Cardiac muscle cell (in vitro differentiated cells and primary cell): ENCODE data around the gene SIX2. TPM values are rescaled to one million over a fixed set of nuclear protein-coding genes. Genes with fewer than 3 reads are reported as not detected.

Experiments
- DNase-seq, 2 donors: peaks; one replicate each; pipeline versions ENCODE4 v3.0.0 to v3.0.0-alpha.2; 2010 to 2017; ENCODE audit warnings: low read depth in 1 of 2, low spot score in 1 of 2
- H3K27ac ChIP-seq: fragments of 200-600 bp; sonication (generic); 2 replicates; pipeline ENCODE4 v1.5.1; 2016
- H3K27me3 ChIP-seq: fragments of 200-600 bp; sonication (generic); 2 replicates; pipeline ENCODE4 v1.6.0; 2016; ENCODE audit warnings: control low read depth
- H3K36me3 ChIP-seq: fragments of 200-600 bp; sonication (generic); 2 replicates; pipeline ENCODE4 v1.5.1; 2016; ENCODE audit warnings: control low read depth
- H3K4me1 ChIP-seq: fragments of 200-600 bp; sonication (generic); 2 replicates; pipeline ENCODE4 v1.8.1; 2017; ENCODE audit warnings: low read depth, mild to moderate bottlenecking, mixed run types
- H3K4me3 ChIP-seq: fragments of 200-600 bp; sonication (generic); 2 replicates; pipeline ENCODE4 v1.5.1; 2016; ENCODE audit warnings: mild to moderate bottlenecking
- H3K9me3 ChIP-seq: fragments of 200-600 bp; sonication (generic); 2 replicates; pipeline ENCODE4 v1.5.1; 2017; ENCODE audit warnings: low read depth, mild to moderate bottlenecking, control low read depth
- CTCF ChIP-seq: IDR thresholded peaks from 2 replicates; pipeline ENCODE4 v1.5.1; 2012; ENCODE audit warnings: low read depth, mild to moderate bottlenecking, low read length
- polyA plus RNA-seq: library from polyadenylated mRNA; unstranded; fragments of >200 nt; fragmentation: Nextera tagmentation; extraction: Ambion mirVana; gene quantifications from 2 replicates; pipeline ENCODE4 v1.2.1, GENCODE V29; 2016
- total RNA-seq: library from RNA; depleted of rRNA; stranded (reverse); fragments of >200 nt; gene quantifications from 2 replicates; pipeline ENCODE4 v1.2.3, GENCODE V29; 2016

Gene SIX2
- total and polyA plus RNA-seq, 2 experiments from 2014 or later, result 0.78 to 0.89 TPM

- Histone ChIP-seq H3K27me3 (peaks cover 30% of the 10 kb centered on the region), H3K4me3 (no peak overlapping the region), H3K36me3 (no peaks in the 10 kb centered on the region), H3K9me3 (no peaks in the 10 kb centered on the region), H3K27ac (no peak overlapping the region), H3K4me1 (peaks cover 7% of the 10 kb centered on the region)
- peak in 1 of 2 donors; percentile 45 for DNase-seq
- TF ChIP-seq CTCF, result no peak
These were observed 8.8 kb upstream of the SIX2 start for GRCh38 chr2:45018023-45018422.

GRCh38 chr2:45014831-45015230, 5.6 kb upstream of the SIX2 start:
- H3K36me3 ChIP-seq, result no peaks in the 10 kb centered on the region
- no peak overlapping the region for H3K27ac ChIP-seq
- no peaks in the 10 kb centered on the region for H3K9me3 ChIP-seq
- TF ChIP-seq CTCF, result no peak
- no peak for DNase-seq
- peaks cover 62% of the 10 kb centered on the region for H3K27me3 ChIP-seq
- peaks cover 7% of the 10 kb centered on the region for H3K4me1 ChIP-seq
- peak overlapping the region; percentile 43 for H3K4me3 ChIP-seq

GRCh38 chr2:45014016-45014702, 4.9 kb upstream of the SIX2 start:
- TF ChIP-seq CTCF, result peak; percentile 81
- Histone ChIP-seq H3K27ac (no peak overlapping the region), H3K9me3 (no peaks in the 10 kb centered on the region), H3K4me3 (peak overlapping the region; percentile 43), H3K36me3 (no peaks in the 10 kb centered on the region), H3K27me3 (peaks cover 63% of the 10 kb centered on the region), H3K4me1 (peaks cover 7% of the 10 kb centered on the region)
- DNase-seq, result peak; percentile 84

DNA sequence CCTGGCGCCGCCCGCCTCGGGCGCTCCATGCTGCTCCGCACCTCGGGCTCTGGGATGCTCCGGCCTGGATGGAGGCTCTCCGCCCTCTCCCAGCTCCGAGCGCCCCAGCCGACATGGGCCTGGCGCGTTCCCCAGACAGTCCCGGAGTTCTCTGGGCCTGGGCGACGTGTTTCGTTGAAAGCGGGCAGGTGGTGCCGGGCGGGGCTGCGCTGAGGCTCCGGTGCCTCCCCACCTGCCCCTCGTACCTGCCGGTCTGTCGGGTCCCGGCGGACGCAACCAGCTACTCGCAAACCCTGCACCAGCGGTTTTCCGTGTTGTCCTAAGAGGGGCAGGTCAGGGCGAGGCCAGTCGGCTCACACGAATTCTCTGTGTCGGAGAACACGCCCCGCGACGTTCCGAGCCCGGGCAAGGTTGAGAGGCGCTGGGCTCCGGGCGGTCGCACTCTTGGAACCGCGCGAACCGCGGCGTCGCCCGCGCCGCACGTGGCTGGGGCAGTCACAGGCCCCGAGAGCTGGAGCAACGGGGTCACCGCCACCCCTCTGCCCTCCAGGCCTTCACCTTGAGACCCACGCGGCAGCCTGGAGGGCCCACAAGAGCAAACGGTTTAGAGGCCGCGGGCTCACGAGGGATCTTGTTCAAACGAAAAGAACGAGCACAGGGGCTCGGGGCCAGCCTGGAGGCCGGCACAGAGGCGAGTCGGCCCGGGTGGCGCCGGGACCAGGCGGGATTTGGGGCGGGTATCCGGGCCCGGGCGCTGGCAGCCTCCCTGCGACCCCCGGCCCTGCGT, 4.2 kb upstream of the SIX2 start:
- Histone ChIP-seq H3K4me1 (peaks cover 7% of the 10 kb centered on the region), H3K36me3 (no peaks in the 10 kb centered on the region), H3K4me3 (peak overlapping the region; percentile 43), H3K27ac (no peak overlapping the region), H3K9me3 (no peaks in the 10 kb centered on the region), H3K27me3 (peaks cover 68% of the 10 kb centered on the region)
- TF ChIP-seq CTCF, result no peak
- peak; percentile 28 to 29 for DNase-seq

- TF ChIP-seq CTCF, result no peak
- Histone ChIP-seq H3K9me3 (no peaks in the 10 kb centered on the region), H3K4me3 (no peak overlapping the region), H3K36me3 (no peaks in the 10 kb centered on the region), H3K27ac (no peak overlapping the region), H3K4me1 (peaks cover 7% of the 10 kb centered on the region), H3K27me3 (peaks cover 75% of the 10 kb centered on the region)
- DNase-seq, result no peak
These were observed 3.5 kb upstream of the SIX2 start for GRCh38 chr2:45012733-45013132.
